GM19193 (cell line): Measurements from ENCODE around the gene HOMER1.

Experiments used
- POLR2A ChIP-seq: IDR thresholded peaks from 4 replicates; pipeline ENCODE4 v1.6.1; 2011; ENCODE audit not compliant: insufficient read depth, insufficient read length; ENCODE audit errors: extremely low read depth

HOMER1 gene

DNA sequence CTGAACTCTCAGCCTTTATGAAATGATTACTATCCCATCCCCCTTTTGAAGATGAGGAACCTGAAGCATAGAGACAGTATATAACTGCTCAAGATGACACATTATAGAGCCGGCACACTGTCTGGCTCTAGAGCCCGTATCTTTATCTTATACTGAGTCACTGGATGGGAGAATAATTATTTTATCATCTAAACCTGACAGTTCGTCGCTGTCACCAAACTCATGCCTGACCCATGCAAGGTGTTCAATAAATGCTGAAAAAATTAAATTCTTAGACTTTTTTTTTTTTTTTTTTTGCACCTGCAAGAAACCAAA is 38.8 kb downstream of the HOMER1 start:
- no peak for TF ChIP-seq POLR2A

DNA sequence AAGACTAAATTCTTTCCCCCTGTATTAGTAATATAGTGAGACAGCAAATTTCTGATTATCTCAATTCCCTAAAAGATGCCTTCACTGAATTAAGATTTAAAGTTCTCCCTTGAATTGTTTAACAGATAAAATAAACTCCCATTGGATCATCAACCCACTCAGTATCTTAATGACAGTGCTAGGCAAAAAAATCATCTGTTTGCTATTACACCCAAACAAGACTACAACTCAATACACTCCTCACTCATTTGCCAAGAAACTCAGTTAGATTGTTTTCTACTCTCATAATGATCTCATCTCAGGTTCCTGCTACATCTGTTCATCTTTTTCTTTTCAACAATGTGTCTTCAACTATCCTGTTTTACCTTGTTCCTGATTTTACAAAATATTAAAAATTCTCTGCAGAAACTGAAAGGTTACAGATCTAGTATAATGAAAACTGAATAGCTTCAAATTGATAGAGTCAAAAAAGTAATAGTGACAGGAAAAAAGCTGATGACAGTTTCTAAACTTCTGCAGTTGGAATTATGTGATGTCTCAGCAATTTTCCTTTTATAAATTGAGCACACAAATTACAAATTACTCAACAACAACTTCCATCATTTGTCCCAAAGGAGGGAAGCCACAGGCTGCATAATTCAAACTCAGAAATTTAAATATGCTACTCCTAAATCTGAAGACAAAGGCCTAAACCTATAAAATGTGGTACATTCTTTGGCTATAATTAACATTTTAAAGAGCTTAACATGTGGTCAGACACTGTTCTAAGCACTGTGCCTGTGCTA is 39.4 kb downstream of the HOMER1 start:
- no peak for TF ChIP-seq POLR2A

DNA sequence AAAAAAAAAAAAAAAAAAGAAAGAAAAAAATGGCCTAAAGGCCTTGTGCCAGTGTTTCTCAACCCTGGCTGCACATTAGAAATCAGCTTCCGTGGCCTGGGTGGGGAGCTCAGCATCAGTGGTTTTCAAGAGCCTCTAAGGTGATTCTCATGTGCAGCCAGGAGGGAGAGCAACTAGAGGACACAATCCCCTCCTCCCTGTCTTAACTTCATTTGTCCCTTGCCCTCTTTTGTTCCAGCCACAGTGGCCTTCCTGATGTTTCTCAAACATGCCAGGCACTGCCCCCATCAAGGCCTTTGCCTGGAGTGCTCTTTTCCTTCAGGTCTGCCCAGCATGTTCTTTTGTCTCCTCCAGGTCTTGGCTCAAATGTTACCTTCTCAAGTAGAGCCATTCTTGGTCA is 42.4 kb downstream of the HOMER1 start:
- no peak for TF ChIP-seq POLR2A

DNA sequence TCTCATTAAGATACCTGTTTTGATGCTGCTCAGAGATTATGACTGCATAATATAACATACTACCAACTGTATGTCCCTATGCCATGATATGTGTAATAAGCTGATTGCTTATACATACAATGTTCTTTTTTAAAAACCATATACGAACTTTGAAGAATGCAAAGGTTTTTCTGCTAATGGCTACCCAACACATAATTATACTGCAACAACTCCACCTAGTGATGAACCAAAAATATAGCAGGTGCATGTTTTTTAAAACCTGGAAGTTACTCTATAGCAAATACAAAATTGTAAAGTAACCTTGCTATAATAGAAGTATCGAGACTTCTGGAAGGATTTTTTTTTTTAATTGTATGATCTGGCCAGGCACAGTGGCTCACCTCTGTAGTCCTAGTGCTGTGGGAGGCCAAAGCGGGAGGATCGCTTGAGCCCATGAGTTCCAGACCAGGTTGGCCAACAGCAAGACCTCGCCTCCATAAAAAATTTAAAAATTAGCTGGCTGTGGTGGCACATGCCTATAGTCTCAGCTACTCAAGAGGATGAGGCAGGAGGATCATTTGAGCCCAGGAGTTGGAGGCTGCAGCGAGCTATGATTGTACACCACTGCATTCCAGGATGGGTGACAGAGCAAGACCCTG is 49.1 kb downstream of the HOMER1 start:
- TF ChIP-seq POLR2A: no peak

DNA sequence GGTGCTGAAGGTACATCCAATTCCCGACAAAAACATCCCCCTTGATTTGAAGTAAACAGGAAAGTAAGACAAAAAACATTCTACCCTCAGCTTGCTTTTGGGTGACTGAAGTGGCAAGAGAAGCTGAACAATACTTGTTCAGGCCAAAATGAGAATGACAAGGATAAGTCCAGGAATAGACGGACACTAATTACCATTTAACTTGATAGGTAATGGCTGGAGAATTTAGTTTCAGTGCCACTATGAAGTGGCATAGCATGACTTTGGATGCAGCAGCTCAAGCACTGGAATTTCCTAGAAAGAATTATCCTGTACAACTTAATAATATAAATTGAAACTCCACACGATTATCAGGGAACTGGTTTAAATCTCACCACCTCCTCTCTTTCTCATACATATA is 49.7 kb downstream of the HOMER1 start:
- TF ChIP-seq POLR2A: no peak

DNA sequence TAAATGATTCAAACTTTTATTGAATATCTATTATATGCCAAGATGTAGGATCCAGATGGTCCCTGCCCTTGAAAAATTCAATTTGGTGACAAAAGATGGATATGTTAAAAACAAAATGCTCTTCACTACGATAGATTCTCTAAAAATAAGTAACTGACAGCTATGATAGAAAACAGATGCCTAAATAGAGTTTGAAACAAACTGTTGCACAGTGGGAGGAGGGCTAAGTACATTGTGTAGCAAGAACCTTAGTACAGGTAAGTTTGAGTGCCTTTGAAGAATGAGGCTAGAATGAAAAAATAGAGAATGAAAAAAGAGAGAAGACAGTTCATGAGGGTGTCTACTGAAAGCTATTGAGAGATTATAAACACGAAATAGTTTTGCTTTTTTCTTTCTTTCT is 54.3 kb downstream of the HOMER1 start:
- TF ChIP-seq POLR2A: no peak

DNA sequence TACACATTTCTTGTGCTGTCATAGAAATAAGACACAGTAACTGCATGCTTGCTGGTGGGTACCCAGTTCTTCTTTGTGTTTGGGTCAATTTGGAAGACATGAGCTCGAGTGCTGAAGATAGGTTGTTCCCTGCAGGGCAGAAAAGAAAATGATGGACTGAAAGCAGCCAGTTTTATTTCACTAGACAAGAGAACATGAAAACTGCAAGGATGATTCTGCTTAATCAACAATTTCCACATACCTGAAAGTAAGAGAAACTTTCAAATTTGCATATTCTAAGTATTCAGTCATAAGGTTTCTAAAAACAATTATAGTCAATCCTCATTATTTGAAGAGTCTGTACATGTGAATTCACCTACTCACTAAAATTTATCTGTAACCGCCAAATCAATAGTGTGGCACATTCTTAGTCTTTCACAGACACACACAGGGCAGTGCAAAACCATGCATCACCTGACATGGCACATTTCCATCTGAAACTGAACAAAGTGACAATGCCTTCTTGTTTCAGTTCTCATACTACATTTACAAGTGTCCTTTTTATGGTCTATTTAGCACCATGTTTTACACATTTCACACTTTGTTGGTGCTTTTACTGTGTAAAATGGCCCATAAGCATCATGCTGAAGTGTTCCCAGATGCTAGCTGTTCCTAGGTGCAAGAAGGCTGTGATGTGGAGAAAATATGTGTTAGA is 56.9 kb downstream of the HOMER1 start:
- no peak for TF ChIP-seq POLR2A

DNA sequence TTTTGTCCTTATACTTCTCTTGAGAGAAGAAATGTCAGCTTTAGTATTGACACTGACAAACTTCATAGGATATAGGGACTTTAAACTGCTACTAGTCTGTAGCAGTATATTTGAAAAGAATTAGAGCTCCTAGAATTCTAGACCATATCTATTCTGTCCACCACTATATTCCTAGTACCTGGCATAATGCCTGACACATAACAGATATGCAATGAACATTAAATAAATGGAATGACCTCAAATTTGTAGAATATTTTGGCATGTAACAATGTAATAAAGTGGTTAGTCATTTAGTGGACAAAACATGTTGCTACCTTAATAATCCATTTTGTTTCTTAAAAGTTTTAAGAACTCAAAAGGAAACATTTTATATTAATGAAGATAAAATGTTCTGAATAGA is 57.5 kb downstream of the HOMER1 start:
- no peak for TF ChIP-seq POLR2A

DNA sequence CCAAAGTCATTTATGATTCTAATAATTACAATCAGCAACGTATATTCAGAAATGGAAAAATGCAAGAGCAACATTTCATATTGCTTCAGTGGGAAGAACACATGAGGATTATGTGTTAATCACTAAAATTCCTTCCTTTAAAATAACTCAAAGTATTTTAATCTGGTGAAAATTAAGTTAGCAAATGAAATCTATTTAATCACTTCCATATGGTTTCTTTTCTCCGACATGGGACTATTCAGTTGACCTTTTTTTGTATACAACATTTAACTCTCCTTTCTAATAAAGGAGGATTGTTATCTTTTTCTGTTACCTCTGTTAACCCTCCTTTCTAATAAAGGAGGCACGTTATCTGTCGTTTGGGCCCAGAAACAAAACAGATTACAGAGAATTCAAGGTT is 59.9 kb downstream of the HOMER1 start:
- TF ChIP-seq POLR2A: no peak

DNA sequence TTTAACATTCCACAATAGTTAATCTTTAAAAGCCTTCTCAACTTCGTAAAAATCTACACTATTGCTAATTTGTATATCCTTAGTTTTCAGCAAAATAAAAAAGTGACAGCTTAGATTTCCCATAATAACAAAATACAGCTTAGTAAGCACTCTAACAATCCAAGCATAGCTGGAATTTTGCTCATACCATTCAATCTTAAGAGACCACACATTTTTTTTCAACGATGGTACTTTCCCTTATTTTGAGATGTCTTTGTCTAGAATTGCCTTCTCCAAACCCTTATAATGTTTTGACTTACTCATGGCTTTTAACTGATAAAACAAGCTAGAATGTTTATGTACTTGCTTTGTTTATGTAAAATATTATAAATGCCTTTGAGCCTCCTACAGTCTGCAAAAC is 65.6 kb downstream of the HOMER1 start:
- TF ChIP-seq POLR2A: no peak

DNA sequence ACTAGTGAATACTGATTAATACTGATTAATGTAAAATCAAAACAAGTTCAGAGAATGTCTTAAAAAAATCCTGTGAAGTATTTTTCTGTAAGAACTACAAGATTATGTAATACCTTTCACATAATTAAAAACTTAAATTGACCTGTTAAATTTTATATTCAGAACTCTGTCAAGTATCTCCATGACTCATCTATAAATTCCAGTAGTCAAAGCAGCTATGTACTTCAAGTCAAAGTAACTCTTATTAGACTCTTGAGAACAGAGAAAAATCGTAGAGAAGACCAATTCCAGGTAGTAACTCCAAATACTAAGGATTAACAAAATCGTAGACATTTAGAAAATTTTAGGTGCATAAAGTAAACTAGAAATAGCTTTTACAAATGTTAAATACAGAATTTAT is 77.1 kb downstream of the HOMER1 start:
- no peak for TF ChIP-seq POLR2A

DNA sequence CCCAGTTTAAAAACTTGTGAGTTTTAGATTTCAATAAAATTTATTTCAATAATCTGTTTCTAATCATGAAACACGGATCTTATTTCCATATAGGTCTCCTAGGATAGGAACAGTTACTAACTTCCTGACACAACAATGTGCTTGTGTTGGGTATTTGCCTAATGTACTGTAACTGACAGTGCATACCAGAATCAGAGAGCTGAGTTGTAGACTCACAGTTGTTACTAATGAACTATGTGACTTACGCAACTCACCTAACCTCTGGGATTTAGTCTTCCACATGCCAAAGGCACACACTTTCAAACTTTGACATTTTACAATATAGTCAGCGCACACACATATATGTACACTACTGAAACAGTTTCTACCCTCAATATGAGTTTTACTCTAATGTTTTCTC is 77.7 kb downstream of the HOMER1 start:
- TF ChIP-seq POLR2A: no peak

DNA sequence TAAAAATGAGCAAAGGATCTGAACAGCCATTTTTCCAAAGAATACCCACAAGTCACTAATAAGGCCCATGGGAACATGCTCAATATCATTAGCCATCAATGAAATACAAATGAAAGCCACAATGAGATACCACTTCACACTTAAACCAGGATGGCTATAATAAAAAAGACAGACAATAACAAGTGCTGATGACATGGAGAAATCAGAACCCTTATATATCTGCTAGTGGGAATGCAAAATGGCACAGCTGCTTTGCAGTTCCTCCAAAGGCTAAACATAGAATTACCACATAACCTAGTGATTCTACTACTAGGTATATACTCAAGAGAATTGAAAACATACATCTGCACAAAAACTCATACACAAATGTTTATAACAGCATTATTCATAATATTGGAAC is 83.7 kb downstream of the HOMER1 start:
- TF ChIP-seq POLR2A: no peak

DNA sequence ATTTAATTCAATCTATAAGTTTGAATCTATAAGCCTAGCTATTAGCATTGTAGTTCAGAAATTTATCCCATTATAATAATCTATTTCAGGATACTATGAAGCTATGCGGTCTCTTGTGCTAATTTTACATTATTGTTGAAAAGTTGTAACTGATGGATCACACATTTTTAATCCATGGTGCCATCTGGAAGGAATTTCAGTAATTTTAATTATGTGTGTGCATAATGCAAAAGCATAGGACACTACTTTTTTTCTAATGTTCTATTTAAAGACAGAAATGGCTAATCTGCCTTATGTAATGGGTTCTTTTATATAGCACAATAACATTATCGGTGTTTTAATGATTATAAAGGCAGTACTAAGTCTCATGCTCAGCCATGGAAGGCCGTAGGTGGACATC is 90.6 kb downstream of the HOMER1 start:
- no peak for TF ChIP-seq POLR2A

DNA sequence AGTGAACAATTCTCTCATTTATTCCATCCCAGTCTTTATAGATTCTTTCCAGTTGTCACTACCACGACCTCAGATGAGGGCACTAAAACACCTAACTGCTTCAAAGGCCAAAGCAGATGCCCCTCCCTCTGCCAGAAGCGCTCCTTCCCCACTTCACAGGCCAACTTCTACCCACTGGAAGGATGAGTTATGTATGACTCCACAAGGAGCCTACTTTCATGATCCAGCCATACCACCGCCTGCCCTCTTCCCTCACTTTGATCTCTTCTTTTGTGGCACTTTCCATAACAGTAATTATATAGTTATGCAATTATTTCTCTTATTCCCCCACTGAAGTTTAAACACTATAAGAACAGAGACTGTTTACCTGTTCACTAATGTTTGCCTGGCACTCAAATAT is 93.7 kb downstream of the HOMER1 start:
- no peak for TF ChIP-seq POLR2A

DNA sequence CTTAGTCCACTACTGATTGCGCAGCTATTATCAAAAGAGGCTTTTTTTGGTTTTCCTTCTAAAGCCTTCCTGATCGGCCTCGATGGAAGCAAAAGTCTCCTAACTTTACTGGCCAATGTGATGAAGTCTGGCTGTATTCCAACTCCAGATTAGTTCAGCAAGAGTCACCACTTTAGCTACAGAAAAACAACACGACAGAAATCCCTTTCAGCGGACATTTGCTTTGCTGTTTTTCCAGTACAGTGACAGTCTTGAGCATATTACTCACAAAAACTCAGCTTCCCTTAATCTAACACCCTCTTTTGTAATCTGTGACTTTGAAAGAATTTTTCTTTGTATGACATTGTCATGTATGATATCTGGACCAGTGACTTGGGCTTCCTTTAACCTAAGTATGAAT is 95.7 kb downstream of the HOMER1 start:
- TF ChIP-seq POLR2A: no peak
